Measurements from ENCODE around the gene NEGR1.

- TF ChIP-seq CTCF (IDR thresholded peaks at IDR 0.05 in 8 of 11, conservative IDR thresholded peaks at IDR 0.05 in 3 of 11) (no peak), POLR2AphosphoS5 (IDR thresholded peaks at IDR 0.05) (no peak), POLR2A (IDR thresholded peaks at IDR 0.05) (no peak)
These were observed 177.1 kb downstream of the NEGR1 start for GRCh38 chr1:72105201-72105600.
